Right forelimb (tissue), 1 donor: ENCODE measurements around the gene ARHGEF28.

Experiments used
- DNase-seq: peaks from one replicate; pipeline ENCODE4 v3.0.0-alpha.2; 2018

ARHGEF28 gene

DNA sequence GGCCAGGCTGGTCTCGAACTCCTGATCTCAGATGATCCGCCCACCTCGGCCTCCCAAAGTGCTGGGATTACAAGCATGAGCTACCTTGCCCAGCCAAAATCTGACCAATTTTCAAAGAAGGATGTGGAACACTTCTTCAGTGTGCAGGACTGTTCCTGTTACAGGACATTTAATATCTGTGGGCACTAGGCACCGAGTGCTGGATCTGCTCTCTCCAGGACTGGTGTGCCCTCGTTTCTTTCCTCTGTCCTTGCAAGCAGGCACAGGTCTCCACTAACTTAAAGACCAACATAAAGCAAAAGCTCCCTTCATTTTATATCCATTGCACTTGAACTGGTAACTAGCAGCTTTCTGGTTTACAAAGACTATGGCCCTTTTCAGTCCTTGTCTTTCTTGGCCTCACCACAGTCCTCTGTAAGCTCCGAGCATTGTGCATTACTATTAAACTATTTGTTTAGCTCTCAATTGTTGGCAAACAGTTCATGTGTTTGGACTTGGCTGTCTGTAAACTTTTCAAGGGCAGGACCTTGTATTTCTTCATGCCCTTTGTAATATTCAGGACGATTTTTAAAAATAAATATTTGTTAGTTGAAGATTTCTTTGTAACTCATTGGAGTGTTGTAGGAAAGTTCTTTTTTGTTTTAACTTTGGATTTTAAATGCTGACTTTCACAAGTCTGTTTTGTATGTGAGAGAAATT, 37.3 kb downstream of the ARHGEF28 start:
- no peak for DNase-seq

DNA sequence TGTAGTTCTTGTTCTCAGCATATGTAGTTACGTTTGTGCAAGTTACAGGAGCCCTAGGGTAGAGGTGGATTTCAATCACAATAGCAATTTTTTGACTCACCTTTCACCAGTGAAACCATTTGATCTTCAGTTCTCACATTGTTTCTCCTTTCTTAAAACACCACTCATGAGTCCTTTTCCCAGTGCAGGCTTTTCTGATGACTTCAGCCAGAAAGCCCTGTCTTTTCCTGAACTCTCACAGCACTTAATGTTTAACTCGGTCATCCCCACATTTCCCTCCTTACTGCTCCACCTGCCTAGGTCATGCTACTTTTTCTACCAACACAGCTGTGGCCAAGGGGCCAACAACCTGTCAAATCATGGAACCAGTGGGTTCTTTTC, 37.9 kb downstream of the ARHGEF28 start:
- DNase-seq = no peak

DNA sequence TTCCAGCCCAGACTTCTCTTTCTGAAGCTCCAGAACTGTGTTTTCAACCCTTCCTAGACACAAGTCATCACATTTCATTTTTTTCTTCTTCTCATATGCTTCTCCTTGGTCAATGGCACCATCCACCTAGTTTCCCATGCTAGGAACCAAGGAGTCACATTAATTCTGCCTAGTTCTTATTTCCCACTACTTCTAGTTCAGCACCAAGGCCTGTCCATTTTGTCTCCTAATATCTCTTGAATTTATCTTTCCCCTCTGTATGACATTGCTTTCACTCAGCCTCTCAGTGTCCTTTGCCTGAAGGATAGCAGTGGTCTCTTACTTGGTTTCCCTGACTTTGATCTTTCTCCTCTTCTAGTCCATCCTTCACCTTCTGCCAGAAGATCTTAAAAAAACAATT, 38.8 kb downstream of the ARHGEF28 start:
- no peak for DNase-seq

DNA sequence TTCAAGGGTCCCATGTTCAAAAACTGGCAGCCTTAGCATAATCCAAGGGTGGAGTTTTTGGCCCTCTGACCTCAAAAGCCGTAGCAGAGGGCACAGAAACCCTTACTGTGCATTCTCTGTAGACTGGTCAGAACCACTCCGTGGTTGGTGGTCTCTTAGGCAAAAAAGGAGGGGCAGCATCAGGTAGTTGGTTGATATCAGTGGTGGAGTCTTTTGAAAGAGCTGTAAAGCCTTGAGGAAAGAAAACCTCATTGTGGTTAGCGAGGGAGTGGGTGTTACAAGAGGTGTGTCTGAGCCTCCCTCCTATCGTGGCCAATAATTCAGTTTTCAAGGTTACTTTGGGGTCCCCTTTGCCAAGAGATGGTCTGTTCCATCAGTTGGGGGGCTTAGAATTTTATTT, 40.9 kb downstream of the ARHGEF28 start:
- DNase-seq = no peak

DNA sequence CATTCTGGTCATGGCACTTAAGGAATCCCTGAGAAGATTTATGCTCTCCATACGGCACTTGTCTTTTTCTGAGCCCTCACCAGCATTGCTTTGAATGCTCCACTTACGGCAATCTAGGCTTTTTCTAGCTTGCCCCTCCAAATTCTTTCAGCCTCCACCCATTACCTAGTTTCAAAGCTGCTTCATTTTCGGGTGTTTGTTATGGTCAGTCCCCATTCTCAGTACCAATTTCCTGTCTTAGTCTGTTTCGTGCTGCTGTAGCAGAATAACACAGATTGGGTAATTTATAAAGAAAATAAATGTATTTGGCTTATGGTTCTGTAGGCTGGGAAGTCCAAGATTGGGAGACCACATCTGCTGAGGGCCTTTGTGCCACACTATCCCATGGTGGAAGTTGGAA, 42.0 kb downstream of the ARHGEF28 start:
- DNase-seq = no peak

DNA sequence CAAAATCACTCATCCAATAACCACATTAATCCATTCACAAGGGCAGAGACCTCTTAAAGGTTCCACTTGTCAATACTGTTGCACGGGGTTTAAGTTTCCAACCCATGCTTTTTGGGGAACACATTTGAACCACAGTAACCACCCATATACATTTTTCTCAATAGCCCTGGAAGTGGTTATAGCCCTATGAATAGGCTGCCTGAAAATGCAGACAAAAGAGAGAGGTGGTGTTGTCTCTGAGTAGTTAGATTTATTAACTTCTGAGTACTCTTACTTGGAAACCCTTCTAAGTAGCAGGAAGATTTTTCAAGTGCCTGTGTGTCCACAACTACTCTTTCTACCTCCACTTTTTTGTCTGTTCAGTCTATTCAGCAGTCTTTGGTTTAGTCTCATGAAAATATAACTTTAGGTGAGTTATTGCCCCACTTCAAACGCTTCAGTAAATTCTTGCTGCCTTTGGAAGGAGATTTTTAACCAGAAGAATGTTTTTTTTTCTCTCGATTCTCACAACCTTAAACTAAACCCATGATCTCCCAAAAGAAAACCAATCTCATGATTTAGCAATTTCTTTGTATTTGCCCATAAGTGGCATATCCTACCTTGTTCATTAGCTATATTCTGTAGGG, 42.6 kb downstream of the ARHGEF28 start:
- no peak for DNase-seq

DNA sequence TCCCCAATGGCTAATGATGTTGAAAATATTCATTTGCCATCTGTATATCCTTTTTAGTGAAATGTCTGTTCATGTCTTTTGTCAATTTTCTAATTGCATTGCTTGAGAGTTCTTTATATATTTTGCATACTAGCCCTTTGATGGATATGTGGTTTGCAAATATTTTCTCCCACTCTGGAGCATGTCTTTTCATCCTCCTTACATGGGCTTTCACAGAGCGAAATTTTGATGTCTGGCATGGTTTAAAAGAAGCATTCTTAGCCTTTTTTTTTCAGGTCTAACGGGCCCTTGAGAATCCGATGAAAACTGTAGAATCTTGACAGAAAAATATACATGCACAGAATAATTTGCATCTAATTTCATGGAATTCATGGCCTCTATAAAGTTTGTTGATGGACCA, 44.7 kb downstream of the ARHGEF28 start:
- DNase-seq = no peak

DNA sequence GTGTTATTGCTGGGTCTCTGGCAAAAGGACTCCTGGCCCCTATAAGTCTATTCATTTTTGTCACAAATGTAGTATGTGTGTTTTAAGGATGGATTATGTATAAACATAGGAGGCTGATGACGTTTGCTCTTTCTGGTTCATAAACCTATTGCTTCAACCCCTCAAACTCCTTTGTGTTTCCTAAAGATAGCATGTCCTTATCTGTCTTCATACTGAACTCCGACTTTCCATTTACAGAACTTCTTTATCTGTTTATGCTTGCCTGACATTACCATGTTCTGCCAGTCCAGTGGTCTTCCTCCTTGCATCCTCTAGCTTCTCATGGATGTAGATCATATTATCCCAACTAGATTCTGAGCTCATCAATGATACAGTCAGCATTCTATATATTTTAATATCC, 46.1 kb downstream of the ARHGEF28 start:
- DNase-seq = no peak

DNA sequence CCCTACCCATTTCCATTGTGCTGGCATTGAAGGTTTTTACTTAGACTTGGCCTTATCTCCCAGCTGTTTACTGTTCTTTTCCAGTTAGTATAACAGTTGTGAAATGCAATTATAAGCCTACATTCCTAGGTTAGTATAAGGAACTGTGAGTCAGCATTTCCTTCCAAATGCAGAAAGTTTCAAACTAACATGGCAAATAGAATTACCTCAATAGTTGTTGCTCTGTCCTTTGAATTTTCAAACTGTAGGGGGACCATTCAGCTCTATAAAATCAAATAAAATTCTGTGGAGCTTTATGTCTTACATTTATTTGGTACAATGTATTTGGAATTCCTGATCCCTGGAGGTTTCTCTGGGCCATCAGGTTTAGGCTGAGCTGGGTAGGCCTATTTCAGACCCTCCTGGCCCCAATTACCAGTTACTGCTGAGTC, 47.2 kb downstream of the ARHGEF28 start:
- DNase-seq = no peak

DNA sequence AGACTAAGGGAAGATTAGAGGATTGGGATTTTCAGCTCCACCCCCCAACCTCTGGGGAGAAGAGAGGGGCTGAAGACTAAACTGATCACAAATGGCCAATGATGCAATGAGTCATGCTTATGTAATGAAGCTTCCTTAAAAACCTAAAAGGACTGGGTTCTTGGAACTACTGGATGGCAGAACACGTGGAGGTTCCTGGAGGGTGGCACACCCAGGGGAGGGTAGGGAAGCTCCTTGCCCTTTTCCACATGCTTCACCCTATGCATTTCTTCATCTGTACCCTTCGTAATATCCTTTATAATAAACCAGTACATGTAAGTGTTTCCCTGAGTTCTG, 48.6 kb downstream of the ARHGEF28 start:
- DNase-seq = no peak

DNA sequence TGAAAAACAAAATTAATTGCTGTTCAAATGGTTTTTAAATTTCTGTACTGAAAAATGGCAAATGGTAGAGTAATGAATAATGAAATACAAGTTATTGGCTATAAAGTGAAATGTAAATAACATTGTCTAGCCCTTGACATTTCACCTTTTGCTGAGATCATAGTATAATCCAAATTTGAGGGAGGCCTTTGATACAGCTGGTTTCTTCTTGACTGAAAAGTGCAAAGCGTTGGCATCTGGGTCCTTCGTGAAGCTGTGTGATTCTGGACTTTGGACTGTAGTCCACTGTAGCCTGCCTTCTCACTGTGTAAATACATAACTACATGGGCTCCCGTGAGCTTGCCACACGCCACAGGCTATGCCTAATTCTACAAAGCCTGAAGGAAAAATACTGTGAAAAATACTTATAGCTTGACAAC, 52.3 kb downstream of the ARHGEF28 start:
- no peak for DNase-seq

DNA sequence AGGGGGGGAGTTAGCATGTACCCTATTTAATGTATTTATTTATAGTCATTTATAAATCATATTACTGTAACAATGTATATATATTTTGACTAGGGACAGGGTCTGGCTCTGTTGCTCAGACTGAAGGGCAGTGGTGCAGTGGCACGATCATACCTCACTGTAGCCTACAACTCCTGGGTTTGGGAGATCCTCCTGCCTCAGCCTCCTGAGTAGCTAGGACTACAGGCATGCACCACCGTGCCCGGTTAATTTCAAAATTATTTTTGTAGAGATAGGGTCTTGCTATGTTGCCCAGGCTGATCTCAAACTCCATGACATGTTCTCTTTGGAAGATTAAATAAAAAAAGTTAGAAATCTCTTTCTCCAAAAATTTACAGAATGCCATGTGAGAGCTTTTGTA, 52.8 kb downstream of the ARHGEF28 start:
- DNase-seq = no peak

DNA sequence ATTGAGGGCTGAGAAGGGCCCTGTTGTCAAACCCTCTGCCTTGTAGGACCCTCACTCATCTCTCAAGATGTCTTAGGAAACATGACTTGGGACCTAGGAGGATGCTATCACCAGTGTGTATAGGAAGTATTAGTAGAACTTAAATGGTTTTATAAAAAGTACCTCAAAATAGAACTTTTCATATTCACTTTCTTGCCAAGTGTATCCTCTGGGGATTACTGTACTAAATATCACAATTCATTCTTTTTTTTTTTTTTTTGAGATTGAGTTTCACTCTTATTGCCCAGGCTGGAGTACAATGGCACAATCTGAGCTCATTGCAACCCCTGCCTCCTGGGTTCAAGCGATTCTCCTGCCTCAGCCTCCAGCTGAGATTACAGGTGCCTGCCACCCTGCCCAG, 56.2 kb downstream of the ARHGEF28 start:
- DNase-seq = no peak

DNA sequence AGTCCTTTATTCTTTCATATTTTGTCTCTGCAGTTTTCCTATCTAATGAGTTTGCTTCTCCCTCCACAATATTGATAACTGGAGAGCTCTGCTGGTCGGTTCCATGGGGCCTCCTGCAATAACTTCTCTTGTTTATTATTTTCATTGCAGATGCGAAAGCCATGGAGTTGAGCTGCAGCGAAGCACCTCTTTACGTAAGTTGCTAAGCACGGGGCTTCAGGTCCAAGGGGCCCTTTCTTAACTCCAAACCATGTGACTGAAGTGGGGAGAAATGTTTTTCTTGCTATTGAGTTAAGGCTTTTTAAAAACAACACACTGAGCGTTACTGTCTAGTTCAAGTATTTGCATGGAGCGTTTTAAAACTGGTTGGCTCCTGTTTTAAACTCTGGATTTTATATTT, 58.7 kb downstream of the ARHGEF28 start:
- no peak for DNase-seq

DNA sequence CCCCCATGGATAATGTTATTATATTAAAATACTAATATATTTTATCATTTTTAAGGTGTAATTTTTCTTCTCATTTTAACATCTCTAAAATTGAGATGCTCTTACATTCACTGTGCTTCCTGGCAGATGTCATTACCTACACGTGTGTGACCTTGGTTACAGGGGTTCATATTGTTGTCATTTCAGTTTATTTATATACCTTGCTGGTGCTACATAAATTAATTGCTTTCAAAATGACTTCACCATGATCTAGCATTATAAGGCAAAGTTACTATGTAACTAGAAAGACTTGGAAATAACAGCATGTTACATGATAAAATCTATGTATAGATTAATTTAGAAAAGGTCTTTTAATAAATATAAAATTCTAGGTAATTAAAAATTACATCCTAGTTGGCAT, 60.9 kb downstream of the ARHGEF28 start:
- DNase-seq = no peak

DNA sequence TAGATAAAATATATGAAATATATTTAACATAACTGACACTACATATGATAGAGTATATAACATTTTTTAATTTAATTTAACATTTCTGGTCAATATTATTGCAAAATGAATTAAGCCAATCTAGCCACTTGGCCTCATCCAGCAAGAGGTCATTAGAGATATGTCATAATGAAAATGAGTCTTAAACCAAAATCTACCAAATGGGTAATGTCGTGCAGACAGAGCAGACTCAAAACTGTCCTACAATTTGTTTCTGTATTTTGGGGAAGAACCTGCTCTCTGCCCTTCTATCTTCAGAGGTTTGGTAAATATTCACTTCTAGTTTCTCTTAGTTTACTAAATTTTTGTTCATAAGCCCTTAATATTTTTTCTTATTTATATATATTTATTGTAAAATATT, 61.4 kb downstream of the ARHGEF28 start:
- no peak for DNase-seq

DNA sequence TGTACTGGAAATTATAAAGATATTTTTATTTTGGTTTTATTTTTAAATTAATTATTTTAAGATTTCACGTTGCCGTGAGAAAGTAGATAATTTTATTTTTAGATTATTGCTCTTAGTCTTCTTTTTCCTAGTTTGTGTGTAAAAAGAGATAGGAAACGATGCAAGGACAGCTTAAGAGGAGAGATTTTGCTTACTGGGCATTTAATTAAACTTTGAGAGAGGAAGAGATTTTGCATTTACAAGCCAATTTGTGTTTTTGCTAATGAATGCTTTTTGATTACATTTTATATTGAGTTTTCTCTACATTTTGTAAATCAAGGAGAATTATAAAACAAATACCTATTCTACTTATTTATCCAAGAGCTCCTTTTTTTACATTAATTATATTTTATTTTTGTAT, 64.0 kb downstream of the ARHGEF28 start:
- no peak for DNase-seq

DNA sequence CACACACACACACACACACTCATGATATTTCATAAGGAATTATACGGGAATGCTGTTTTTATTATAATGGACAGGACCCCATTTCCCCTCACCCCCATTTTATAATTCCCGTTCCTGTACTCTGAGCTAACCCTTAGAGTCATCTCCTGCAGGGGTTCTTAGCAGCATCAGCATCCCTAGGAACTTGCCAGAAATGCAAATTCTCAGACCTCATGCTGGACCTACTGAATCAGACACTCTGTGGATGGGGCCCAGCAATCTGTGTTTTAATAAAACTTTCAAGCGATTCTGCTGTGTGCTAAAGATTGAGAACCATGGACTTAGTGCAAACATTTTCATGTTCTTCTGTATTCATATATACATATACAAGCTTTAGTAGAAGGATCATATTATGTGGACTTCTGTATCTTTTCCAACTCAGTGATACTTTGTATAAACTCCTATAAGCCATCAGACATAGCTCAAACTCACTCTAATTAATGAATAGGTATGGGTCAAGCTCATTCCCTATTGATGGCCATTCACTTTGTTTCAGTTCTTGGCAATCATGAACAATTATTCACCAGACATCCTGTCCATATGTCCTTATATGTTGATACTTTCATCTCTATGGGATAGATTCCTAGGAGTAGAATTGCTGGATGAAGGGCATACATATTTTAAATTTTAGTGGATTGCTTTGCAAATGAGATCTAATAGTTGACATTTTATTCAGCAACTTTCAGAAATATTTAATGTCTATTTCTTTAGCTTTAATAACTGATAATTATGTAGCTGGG, 65.5 kb downstream of the ARHGEF28 start:
- DNase-seq = no peak

DNA sequence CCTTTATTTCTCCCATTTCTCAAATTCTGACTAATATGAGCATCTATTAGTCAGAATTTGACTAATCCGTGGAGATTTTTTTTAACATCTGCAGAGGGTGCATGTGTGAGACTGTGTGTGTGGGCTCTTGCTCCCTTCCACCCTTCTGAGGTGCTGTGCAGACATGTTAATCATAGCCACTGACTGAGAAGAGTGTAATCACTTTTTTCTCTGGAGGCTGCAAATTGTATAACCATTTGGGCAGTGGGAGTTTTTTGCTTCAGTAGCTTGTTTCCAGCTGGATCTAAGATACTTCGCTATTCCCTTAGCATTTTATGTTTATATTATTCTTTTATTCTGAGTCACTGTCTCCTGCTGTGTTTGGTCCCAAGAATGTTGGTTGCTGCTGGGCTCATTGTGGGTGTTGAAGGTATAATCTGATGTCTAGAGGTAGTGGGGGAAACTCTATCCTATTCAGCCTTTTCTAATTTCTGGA, 66.2 kb downstream of the ARHGEF28 start:
- no peak for DNase-seq

DNA sequence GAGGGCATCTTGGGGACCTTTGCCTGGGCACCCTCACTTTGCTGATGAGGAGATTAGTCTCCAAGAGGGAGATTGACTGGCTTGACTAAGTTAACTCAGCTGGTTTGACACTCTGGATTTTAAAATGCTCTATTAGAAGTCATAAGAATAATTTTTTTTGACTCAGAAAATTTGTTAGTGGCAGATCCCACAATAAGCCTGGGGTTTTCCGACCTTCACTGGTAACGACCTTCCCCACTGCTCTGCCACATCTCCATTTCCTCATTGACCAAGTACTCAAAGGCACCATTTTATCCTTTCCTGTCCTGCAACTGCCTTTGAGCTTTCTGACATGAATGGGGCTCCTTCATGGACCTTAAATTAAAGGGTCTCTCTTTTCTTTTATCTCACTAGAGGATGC, 67.0 kb downstream of the ARHGEF28 start:
- no peak for DNase-seq

DNA sequence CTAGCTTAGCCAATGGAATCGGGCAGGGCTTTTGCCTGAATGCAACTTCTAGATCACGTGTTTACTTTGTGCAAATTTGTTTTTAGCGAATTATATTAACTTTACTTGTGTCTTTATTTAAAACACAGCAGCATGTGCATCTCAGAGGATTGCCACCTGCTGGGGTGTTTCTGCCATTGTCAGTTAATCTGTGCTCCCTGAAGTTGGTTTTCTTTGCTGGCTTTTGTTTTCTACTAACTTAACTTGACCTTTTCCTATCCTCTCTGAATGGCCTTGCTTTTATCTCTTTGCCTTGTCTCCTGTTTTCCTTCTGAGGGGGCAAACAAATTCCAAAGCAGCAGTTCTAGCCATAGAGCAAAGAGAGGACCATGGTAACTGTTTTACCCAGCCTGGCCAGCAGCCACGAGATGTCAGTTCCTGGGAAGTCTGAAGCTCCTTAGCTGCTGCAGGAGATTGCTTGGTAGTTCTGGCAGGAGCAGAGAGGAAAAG, 67.6 kb downstream of the ARHGEF28 start:
- DNase-seq = no peak

DNA sequence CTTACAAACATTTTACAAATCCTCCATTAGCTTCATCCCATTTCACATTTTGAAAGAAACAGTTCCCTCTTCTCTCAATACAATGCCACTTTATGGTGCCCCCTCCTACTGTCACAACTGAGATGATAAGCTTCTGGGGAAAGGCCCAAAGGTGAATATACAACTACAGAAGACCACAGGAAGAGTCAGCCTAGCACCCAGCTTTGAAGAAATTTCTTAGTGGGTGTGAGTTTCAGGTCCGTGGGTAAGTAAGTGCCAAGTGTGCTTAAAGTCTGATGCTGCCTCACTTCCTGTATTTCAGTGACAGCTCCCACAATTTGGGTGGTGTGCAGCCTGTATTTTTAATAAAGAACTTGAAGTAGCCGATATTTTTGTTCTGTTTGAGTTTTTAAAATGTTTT, 68.1 kb downstream of the ARHGEF28 start:
- DNase-seq = no peak

DNA sequence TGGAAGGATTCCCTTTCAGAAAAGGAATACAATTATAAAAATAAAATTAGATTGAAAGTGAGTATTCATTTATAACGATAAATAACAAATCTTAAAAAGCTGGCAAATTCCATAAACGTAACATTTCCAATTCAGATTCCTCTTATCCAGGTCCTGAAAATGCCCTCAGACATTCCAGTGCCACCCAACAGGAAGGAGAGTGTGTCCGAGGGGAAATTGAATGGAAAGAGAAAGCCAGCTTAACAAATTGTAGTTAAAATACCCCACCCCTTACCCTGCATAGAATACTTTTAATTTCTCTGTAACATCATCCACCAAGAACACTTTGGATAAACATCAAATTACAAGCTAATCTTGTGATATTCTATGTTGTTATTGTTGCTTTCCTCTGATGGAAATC, 72.0 kb downstream of the ARHGEF28 start:
- DNase-seq = no peak

DNA sequence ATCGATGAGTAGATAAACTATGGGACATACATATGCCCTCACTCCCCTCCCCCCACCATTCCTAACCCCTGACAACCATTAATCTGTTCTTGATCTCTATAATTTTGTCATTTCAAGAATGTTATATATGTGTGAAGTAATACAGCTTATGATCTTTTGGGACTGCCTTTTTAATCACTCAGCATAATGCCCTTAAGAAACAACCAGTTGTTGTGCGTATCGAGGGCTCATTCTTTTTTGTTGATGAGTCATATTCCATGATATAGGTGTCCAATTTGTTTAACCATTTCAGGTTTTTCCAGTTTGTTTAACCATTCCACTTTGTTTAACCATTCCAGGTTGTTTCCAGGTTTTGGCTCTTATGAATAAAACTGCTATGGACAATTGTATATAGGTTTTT, 75.6 kb downstream of the ARHGEF28 start:
- DNase-seq = no peak
